HG02763 (cell line): ENCODE results near the gene TBC1D14.

Source experiments
- ATAC-seq: cut with Tn5 transposase; IDR thresholded peaks from one replicate; pipeline ENCODE4 v1.9.1; 2021; ENCODE audit warnings: mild to moderate bottlenecking, moderate library complexity; ENCODE audit not compliant: unreplicated experiment

The TBC1D14 gene

DNA sequence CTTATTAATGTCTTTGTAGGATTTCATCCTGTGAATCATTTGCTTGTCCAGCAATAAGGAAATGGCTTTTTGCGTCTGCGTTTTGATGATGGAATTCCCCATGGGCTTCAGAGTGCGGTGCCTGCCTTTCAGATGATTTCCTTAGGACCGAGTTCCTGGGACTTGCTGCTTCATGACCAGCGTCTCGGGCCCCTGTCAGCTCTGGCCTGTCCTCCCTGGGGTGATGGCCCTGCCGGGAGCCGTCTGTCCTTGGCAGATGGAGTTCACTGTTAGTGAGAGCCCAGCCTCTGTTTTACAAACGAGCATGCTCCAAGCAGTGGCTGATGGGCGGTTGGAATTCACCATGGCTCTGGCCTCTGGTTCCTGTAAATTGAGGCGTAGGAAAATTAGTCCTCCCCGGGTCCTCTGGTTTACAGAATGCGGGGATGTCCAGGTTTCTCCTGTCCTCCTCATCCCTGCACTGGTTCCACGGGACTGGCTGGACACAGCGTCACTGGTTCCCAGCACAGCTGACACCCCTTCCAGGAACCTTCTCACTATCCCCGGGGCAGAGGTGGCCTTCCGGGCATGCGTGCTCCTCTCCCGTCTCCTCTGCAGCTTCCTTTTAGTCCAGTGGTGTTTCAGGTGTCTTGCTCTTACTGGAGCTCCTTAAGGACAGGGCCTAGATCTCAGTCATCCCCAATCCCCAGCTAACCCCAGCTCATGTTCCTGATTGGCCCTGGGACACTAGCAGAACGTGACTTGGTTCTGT, 34.9 kb downstream of the TBC1D14 start:
- no peak for ATAC-seq

GRCh38 chr4:6945052-6945409, 35.4 kb downstream of the TBC1D14 start:
- ATAC-seq, result no peak

DNA sequence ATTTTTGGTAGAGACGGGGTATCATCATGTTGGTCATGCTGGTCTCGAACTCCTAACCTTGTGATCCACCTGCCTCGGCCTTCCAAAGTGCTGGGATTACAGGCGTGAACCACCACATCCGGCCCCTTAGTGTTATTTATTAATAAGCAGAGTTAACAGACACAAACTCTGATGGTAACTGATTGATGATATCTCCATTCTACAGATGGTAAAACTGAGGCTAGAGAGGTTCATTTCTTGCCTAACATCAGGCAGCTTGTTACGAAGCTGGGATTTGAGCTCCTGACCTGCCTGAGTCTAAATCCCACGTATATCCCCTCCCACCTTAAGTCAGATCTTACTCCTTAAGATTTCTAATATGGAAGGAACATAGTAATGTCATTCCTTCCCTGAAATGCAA, 36.9 kb downstream of the TBC1D14 start:
- no peak for ATAC-seq

DNA sequence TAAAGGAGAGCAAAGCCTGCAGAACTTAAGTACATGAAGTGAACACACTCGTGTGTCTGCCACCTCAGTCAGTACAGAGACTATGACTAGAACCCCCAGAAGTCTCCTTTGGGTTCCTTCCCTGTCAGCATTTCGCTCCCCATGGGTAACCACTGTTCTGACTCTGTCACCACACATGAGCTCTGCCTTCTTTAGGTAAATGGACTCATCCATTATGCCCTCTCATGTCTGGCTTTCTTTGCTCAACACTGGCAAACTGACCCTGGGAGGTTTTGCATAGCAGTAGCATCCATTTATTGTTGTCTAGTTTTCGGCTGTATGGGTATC, 38.5 kb downstream of the TBC1D14 start:
- ATAC-seq, result no peak

DNA sequence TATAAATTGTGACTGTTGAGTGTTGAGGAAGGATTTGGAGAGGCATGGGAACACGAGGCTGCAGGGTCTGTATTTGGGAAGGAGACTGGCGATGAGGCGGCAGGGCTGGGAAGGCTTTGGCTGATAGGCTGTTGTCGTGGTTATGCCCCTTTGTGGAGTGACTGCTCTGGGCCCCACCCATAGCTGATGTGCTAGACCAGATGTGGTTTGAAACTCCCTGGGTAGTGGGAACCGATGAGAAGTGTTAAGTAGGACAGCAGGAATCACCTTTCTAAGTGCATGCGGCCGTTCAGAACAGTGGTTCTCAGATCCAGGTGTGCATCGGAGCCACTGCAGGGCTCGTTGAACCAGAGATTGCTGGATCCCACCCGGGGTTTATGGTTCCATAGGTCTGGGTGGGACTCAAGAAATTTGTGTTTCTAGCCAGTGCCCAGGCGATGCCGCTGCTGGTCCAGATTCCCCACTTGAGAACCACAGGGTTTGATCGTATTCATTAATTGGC, 42.3 kb downstream of the TBC1D14 start:
- no peak for ATAC-seq

- ATAC-seq, result no peak
These were observed 44.2 kb downstream of the TBC1D14 start for GRCh38 chr4:6953751-6954380.

GRCh38 chr4:6955261-6955911, 45.8 kb downstream of the TBC1D14 start:
- no peak for ATAC-seq

DNA sequence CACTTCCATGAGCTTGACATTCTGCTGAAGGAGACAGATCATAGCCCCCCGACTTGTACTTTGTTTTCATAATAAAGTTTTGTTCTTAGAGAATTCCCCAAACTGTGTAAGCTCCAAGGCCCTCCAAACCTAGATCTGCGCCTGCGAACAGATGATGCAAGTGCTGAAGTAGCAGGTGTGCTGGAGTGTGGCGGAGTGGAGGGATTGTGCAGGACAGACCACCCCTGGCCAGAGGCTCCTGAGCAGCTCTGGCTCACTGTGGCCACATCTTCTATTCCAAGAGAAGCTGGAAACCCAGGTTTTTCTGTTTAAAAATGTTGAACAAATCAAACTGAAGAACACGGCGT, 46.4 kb downstream of the TBC1D14 start:
- ATAC-seq, result no peak

DNA sequence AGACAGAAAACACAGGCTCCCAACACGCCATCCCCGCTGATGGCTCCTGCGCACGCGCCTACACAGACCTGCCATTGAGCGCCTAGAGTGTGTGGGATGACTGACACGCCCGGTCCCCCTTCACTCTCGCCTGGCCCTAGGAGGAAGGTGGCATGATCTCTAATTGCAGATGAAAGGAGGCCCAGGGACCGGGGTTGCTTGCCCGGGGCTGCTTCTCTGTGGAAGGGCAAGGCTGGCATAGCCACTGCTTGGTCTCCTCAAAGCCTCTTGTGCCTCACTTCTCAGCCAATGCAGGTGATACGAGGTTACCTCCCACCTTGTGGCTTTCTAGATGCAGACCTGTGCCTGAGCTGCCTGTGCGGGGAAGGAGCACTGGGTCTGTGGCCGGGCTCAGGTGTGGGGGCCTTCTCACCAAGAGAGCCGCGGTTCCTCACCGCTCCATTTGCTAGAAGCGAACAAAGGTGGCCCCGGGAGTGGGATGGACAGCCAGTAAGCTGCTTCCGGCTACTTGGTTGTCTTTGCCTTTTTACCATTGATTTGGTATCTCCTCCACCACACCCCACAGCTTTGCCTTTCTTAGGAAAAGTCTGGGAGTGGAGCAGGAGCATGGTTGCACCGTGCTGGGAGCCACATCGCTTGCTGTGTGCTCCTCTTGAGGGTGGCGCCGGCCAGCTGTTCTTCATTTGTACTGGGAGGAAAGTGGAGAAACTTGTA, 47.0 kb downstream of the TBC1D14 start:
- no peak for ATAC-seq

GRCh38 chr4:6957148-6957520, 47.5 kb downstream of the TBC1D14 start:
- no peak for ATAC-seq

- ATAC-seq, result no peak
These were observed 48.4 kb downstream of the TBC1D14 start for GRCh38 chr4:6957994-6958393.

DNA sequence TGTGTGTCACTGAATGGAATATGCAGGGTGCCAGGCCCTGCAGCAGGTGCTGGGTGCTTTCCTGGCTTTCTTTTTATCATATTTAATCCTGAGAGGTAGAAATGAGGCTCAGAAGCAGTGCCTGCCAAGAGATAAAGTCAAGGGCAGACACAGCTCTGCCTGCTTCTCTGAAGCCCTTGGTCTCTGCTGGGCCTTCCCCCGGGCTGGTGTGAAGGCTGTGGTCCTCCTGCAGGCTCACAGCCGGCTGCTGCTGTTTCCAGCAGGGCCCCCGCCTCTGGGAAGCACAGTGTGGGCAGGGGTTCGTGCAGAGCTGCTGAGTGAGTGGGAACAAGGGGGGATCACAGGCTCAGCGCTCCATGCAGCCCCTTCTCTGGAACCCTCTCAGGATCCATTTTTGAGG, 49.6 kb downstream of the TBC1D14 start:
- no peak for ATAC-seq

DNA sequence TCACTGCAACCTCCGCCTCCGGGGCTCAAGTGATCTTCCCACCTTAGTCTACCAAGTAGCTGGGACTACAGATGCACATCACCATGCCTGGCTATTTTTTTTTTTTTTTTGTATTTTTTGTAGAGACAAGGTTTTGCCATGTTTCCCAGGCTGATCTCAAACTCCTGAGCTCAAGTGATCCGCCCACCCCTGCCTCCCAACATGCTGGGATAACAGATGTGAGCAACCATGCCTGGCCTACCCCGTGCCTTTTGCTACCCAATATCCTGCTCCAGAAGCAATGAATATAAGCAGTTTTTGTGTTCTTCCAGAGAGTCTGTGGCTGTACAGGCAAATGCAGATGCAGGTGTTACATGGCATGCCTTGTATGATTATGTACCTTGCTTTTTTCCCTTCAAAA, 50.5 kb downstream of the TBC1D14 start:
- no peak for ATAC-seq

DNA sequence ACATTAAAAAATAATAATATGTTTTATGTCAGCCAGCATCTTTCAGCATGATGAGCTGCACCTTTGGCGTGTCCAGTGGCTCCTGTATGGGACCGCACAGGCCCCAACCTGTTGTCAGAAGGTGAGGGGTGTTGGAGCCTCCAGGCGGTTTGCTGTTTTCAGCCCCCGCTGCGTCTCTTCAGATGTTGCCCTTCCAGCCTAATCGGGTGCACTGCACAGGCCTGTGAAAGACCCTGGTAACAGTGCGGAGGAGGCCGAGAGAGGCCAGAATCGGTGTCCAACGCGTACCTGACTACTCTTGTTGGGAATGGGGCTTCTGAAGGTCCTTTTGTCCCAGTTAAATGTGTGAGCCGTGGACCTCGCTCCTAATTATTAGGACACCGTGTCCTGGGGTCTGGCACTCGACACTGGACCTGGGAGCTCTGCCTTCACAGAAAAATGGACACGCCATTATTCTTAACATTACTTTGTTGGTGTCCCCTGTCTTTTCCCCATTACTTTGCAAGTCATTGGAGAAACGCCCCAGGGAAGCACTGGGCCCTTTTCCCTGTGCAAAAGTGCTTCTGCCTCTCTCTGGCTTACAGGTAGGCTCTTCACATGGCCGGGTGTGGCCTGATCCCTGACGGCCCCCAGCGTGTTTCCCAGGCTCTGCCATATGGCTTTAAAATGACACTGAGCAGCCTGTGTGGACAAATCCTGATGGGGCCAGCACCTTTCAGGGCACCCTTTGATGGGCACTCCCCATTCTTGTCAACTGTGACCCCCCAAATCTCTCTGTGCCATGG, 51.2 kb downstream of the TBC1D14 start:
- no peak for ATAC-seq

DNA sequence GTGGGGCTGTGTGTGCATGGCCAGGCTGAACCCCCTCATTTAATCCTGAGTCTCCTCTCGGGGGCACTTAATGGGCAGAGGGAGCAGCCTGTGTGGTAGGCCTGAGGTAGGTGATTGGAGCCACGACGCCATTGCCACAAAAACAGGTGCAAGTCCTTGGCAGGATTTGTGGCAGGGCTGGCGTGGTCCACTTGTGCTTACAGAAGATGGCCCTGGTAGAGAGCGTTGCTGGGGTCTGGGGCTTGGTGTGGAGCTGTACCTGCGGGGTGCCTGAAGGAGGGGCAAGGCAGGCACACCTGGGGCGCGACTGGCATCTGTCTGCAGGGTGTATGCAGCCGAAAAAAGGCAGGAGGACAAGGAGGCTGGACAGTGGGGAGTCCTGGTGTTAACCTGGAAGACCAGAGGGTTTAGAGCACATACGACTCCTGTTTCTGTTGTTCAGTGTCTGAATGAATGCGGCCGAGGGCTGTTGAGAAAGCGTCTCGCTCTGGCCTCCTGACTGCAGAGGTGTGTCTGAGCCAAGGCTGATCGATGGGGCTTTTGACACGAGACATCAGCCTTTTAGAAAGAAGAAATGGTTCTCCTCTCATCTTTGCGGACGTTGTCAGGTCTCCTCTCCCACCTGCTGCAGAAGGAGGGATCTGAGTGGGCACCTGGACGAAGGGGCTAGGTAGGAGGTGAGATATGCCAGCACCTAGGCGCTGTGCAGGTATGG, 52.0 kb downstream of the TBC1D14 start:
- no peak for ATAC-seq

GRCh38 chr4:6962211-6963041, 52.8 kb downstream of the TBC1D14 start:
- no peak for ATAC-seq

GRCh38 chr4:6963139-6963611, 53.5 kb downstream of the TBC1D14 start:
- no peak for ATAC-seq

DNA sequence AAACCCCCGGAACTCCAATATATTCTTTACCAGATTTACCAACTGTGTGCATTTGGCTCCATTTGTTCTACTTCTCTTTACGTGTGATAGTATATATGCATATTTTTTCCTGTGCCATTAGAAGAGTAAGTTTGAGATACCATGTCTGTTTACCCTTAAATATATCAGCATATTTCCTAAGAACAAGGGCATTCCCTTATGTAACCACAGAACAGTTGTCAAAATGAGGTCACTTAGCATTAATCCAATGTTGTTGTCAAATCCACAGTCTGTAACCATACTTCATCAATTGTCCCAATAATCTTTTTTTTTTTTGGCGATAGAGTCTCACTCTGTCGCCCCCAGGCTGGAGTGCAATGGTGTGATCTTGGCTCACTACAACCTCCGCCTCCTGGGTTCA, 55.2 kb downstream of the TBC1D14 start:
- no peak for ATAC-seq

GRCh38 chr4:6965329-6965728, 55.7 kb downstream of the TBC1D14 start:
- no peak for ATAC-seq
